K562 (cell line): ENCODE measurements around the gene ASCC2. TPM values are rescaled to one million over a fixed set of nuclear protein-coding genes. Genes with fewer than 3 reads are reported as not detected.
"Not testable (repeated sequence)": the region's sequence is repeated elsewhere in the genome, so short reads cannot be mapped to it uniquely, and the experiment has no call there.

Experiments
- ATAC-seq: fragments of 200-7000 bp; cut with Tn5 transposase; 3 replicates; pipeline ENCODE4 v1.9.1; 2020; ENCODE audit warnings: moderate library complexity
- BruUV-seq: library from RNA; stranded (reverse); fragments of 400-500 nt; replicated peaks from 2 replicates; lab custom pipeline; 2021; lab: Mats Ljungman, UMichigan
- CTCF ChIA-PET: fragments of 300-600 bp; formaldehyde crosslinking; extraction: SDS; loops from one replicate; lab custom pipeline; 2021; ENCODE audit warnings: low intra/inter-chr PET ratio; lab: Yijun Ruan, JAX
- POLR2A ChIA-PET: fragments of 300-600, 350-650 bp; sonication (Branson Sonifier 250); formaldehyde crosslinking; extraction: SDS; loops from one replicate; lab custom pipeline; 2021; ENCODE audit warnings: antibody characterized with exemption, inconsistent platforms; lab: Yijun Ruan, JAX
- DNase-seq, 4 experiments: peaks; one replicate each; pipeline versions ENCODE4 v3.0.0 to v3.0.0-alpha.2; 2011 to 2018; ENCODE audit warnings: low spot score in 3 of 4, mixed read lengths in 3 of 4; ENCODE audit errors: extremely low read depth in 1 of 4
- FAIRE-seq: peaks from 2 replicates; lab custom pipeline; 2011; peaks lifted over from hg19 to GRCh38; lab: Jason Lieb, UNC
- H2AFZ ChIP-seq: 2 replicates; pipeline ENCODE4 v1.6.0; 2011; ENCODE audit warnings: low read depth, low read length, control low read depth, inconsistent platforms
- H3K27ac ChIP-seq: fragments of 200-600 bp; 3 replicates; pipeline ENCODE4 v1.8.0; 2011; ENCODE audit warnings: low read depth, mild to moderate bottlenecking, control low read depth, inconsistent platforms, low read length, moderate library complexity, mixed read lengths; ENCODE audit errors: extremely low read depth
- H3K27me3 ChIP-seq, 2 experiments: fragments of 300-600 bp in 1 of 2; 2 replicates in 1 of 2; 3 replicates in 1 of 2; pipeline versions ENCODE4 v1.6.0 to v1.8.0; 2011; ENCODE audit warnings: inconsistent platforms in 2 of 2, low read length in 2 of 2, mild to moderate bottlenecking in 1 of 2, mixed read lengths in 1 of 2, moderate library complexity in 1 of 2; ENCODE audit not compliant: control insufficient read depth in 2 of 2, insufficient read depth in 2 of 2
- H3K36me3 ChIP-seq: fragments of 300-600 bp; 3 replicates; pipeline ENCODE4 v1.8.0; 2011; ENCODE audit warnings: mild to moderate bottlenecking, low read length, inconsistent platforms; ENCODE audit not compliant: control insufficient read depth, insufficient read depth
- H3K4me1 ChIP-seq, 2 experiments: fragments of 200-600 bp in 1 of 2; replicated peaks in 1 of 2; 2 replicates in 1 of 2; 3 replicates in 1 of 2; pipeline versions ENCODE4 v1.5.1 to v1.8.0; 2011; ENCODE audit warnings: inconsistent platforms in 2 of 2, low read length in 2 of 2, mild to moderate bottlenecking in 1 of 2, mixed read lengths in 1 of 2, moderate library complexity in 1 of 2; ENCODE audit not compliant: control insufficient read depth in 2 of 2, insufficient read depth in 2 of 2
- H3K4me2 ChIP-seq: 2 replicates; pipeline ENCODE4 v1.6.1; 2011; ENCODE audit warnings: low read length, control low read depth, inconsistent platforms, mixed read lengths; ENCODE audit not compliant: insufficient read depth
- H3K4me3 ChIP-seq: fragments of 200-600 bp; sonication (generic), shearing (Covaris generic); 2 replicates; pipeline ENCODE4 v1.5.1; 2016; ENCODE audit warnings: control low read depth, inconsistent platforms
- H3K79me2 ChIP-seq: fragments of 200-600 bp; 3 replicates; pipeline ENCODE4 v1.8.0; 2011; ENCODE audit warnings: low read length, inconsistent platforms; ENCODE audit not compliant: control insufficient read depth, insufficient read depth
- H3K9ac ChIP-seq, 2 experiments: 2 replicates each; pipeline versions ENCODE4 v1.6.0 to v1.6.1; 2011; ENCODE audit warnings: low read depth in 2 of 2, low read length in 2 of 2, control low read depth in 1 of 2, inconsistent platforms in 1 of 2, mild to moderate bottlenecking in 1 of 2, mixed read lengths in 1 of 2; ENCODE audit not compliant: insufficient read depth in 1 of 2
- H3K9me1 ChIP-seq: one replicate; pipeline ENCODE4 v1.6.0; 2011; ENCODE audit warnings: inconsistent platforms, mild to moderate bottlenecking, low read length, moderate library complexity; ENCODE audit not compliant: control insufficient read depth, insufficient read depth
- H3K9me3 ChIP-seq: replicated peaks from 2 replicates; pipeline ENCODE4 v1.5.1; 2011; ENCODE audit warnings: low read depth, low read length, inconsistent platforms; ENCODE audit not compliant: control insufficient read depth, insufficient read depth
- H4K20me1 ChIP-seq: replicated peaks from 2 replicates; pipeline ENCODE4 v1.6.1; 2011; ENCODE audit warnings: low read length, inconsistent platforms, mixed read lengths; ENCODE audit not compliant: control insufficient read depth, insufficient read depth
- AFF4 ChIP-seq: sonication (generic); formaldehyde crosslinking; IDR thresholded peaks from 2 replicates; pipeline ENCODE4 v1.8.0; 2023; ENCODE audit warnings: mild to moderate bottlenecking, missing genetic modification reagents
- RBM14 ChIP-seq: fragments of 200-400 bp; formaldehyde crosslinking; IDR thresholded peaks from 2 replicates; pipeline ENCODE4 v1.6.1; 2018; ENCODE audit warnings: low read depth, mild to moderate bottlenecking, low read length, moderate library complexity, borderline replicate concordance; ENCODE audit not compliant: insufficient read depth
- RCOR1 ChIP-seq, 2 experiments: IDR thresholded peaks; 2 replicates each; pipeline ENCODE4 v1.6.1; 2012; ENCODE audit warnings: low read depth in 2 of 2, low read length in 2 of 2, borderline replicate concordance in 1 of 2, improper control_type of control experiment in 1 of 2
- TRIM28 ChIP-seq: fragments of 450-650 bp; IDR thresholded peaks from 2 replicates; pipeline ENCODE4 v1.6.1; 2017
- ZNF76 ChIP-seq: fragments of 250-450 bp; sonication (Bioruptor Pico); IDR thresholded peaks from 2 replicates; pipeline ENCODE4 v1.4.0; 2020; ENCODE audit warnings: mild to moderate bottlenecking, moderate library complexity, borderline replicate concordance
- WGBS: fragments of 100-300 bp; shearing (Covaris generic); methylation state at CpG from one replicate; pipeline ENCODE4 v1.1.6; 2016; ENCODE audit warnings: low coverage, mixed read lengths; ENCODE audit not compliant: insufficient coverage; ENCODE audit errors: missing lambda C conversion rate; 5-methylcytosine and 5-hydroxymethylcytosine counted together
- in situ Hi-C: fragments of 300-500 bp; cut with MboI; formaldehyde crosslinking; loops from 4 replicates; pipeline ENCODE4 v1.15.0; 2018; ENCODE audit warnings: inconsistent platforms, mixed read lengths
- intact Hi-C: fragments of 100-400 bp; cut with micrococcal nuclease; formaldehyde crosslinking; loops from 2 replicates; pipeline ENCODE4 v1.14.2; 2022
- polyA plus RNA-seq, 8 experiments: library from polyadenylated mRNA; depleted of rRNA in 4 of 8; stranded (reverse) in 5 of 8; unstranded in 3 of 8; fragments of >200 nt; fragmentation: Nextera tagmentation in 2 of 8; fragmentation: Illumina TruSeq in 1 of 8; extraction: Ambion mirVana in 2 of 8; extraction: Trizol in 1 of 8; gene quantifications; 2 replicates each; pipeline versions ENCODE4 v1.2.1 to v1.2.3, GENCODE V29; 2011 to 2014; ENCODE audit warnings: inconsistent platforms in 1 of 8, missing spikeins in 1 of 8
- total RNA-seq, 7 experiments: library from RNA; depleted of rRNA in 6 of 7; stranded (reverse); fragments of >200 nt in 6 of 7; fragmentation: Illumina TruSeq in 2 of 7; extraction: Trizol in 2 of 7; gene quantifications; 2 replicates each; pipeline versions ENCODE4 v1.2.1 to v1.2.3, GENCODE V29; 2011 to 2021; ENCODE audit warnings: low replicate concordance in 1 of 7

Gene ASCC2
- total and polyA plus RNA-seq, 9 of the 15 experiments (the other 6 are each of a cell fraction or from before 2014, with no cell fraction given) = 4.0 to 46.7 (median 26.8) TPM

GRCh38 chr22:29838599-29838956, 504 bp upstream of the ASCC2 start:
- no peak for DNase-seq
- H3K4me1 ChIP-seq = peaks cover 10 to 18% of the 10 kb centered on the region in 2 experiments; a peak in 4 of 5 replicates
- no peak; the same call in 2 of the 3 replicates for ATAC-seq
- H3K4me3 ChIP-seq = peak overlapping the region; percentile 93
- no TSS peak for BruUV-seq
- H4K20me1 ChIP-seq = no peaks in the 10 kb centered on the region
- intact Hi-C loops (loop anchor here (1.0 kb wide), 1 partner anchor 17 kb away; no protein-coding TSS in a partner anchor), in situ Hi-C loops (no loop called here)
- H3K79me2 ChIP-seq = peaks cover 17% of the 10 kb centered on the region
- WGBS = 30% methylated on average over 5 of the region's 5 CpGs
- no peak for TF ChIP-seq RBM14
- TF ChIP-seq TRIM28 = no peak
- peak; percentile 44; the same call in 1 of the 2 replicates for TF ChIP-seq AFF4 (CRISPR knock-in tag)
- no peak for TF ChIP-seq RCOR1 (IDR thresholded peaks at IDR 0.05; ENCODE audit: borderline replicate concordance in 1 of 2, low read depth in 2 of 2, low read length in 2 of 2)
- TF ChIP-seq ZNF76 (CRISPR knock-in tag) = no peak
- TF ChIP-seq, all 486 proteins: peak for 1
- Histone ChIP-seq H3K9me3 (no peaks in the 10 kb centered on the region; the same call in 1 of the 2 replicates), H3K4me2 (peak overlapping the region; percentile 83), H3K27me3 (no peaks in the 10 kb centered on the region), H2AFZ (peak overlapping the region; percentile 95), H3K36me3 (peaks cover 12% of the 10 kb centered on the region; the same call in 2 of the 3 replicates), H3K9ac (peak overlapping the region in 1 of 2 experiments; percentile 80; a peak in 2 of 4 replicates), H3K9me1 (no peaks in the 10 kb centered on the region), H3K27ac (peak overlapping the region; percentile 64)
- CTCF ChIA-PET = no interaction called here
- POLR2A ChIA-PET = interaction anchor here (0.7 to 1.3 kb wide), 5 partner anchors 8 to 544 kb away, joined by 3 to 5 read pairs (median 4); no protein-coding TSS in a partner anchor
- no peak for FAIRE-seq

GRCh38 chr22:29836791-29837370, 1.2 kb downstream of the ASCC2 start:
- Histone ChIP-seq H3K79me2 (peaks cover 17% of the 10 kb centered on the region), H3K36me3 (peaks cover 24% of the 10 kb centered on the region), H3K4me1 (peaks cover 10 to 23% of the 10 kb centered on the region in 2 experiments), H3K4me3 (peak overlapping the region; percentile 93; the same call in 1 of the 2 replicates)
- H3K9ac ChIP-seq, in situ Hi-C loops, DNase-seq, H3K9me1 ChIP-seq, H3K27me3 ChIP-seq, BruUV-seq, intact Hi-C loops, CTCF ChIA-PET, H3K4me2 ChIP-seq, H4K20me1 ChIP-seq, H3K27ac ChIP-seq, H3K9me3 ChIP-seq, ATAC-seq, H2AFZ ChIP-seq, FAIRE-seq: not testable (repeated sequence)
- POLR2A ChIA-PET = interaction anchor here (1.1 kb wide), 2 partner anchors 30 to 34 kb away, joined by 3 to 4 read pairs; no protein-coding TSS in a partner anchor
- WGBS = 92% methylated on average over 16 of the region's 18 CpGs
